Keratinocyte (primary cell): ENCODE measurements around the gene CEACAM3. TPM values are rescaled to one million over a fixed set of nuclear protein-coding genes. Genes with fewer than 3 reads are reported as not detected.

Experiments
- DNase-seq: peaks from one replicate; pipeline ENCODE4 v3.0.0-alpha.2; 2011; ENCODE audit warnings: low read depth, missing footprints, low spot score
- FAIRE-seq: peaks from 2 replicates; lab custom pipeline; 2011; peaks lifted over from hg19 to GRCh38; lab: Jason Lieb, UNC
- H2AFZ ChIP-seq: 2 replicates; pipeline ENCODE4 v1.6.0; 2012; ENCODE audit warnings: low read length, control low read depth, inconsistent platforms; ENCODE audit not compliant: control insufficient read depth
- H3K27ac ChIP-seq: 2 replicates; pipeline ENCODE4 v1.5.1; 2011; ENCODE audit warnings: low read length; ENCODE audit not compliant: control insufficient read depth, insufficient read depth
- H3K27me3 ChIP-seq: 3 replicates; pipeline ENCODE4 v1.6.0; 2011; ENCODE audit warnings: low read length; ENCODE audit not compliant: control insufficient read depth, insufficient read depth; ENCODE audit errors: extremely low read depth
- H3K36me3 ChIP-seq, 2 experiments: 2 replicates in 1 of 2; 3 replicates in 1 of 2; pipeline ENCODE4 v1.5.1; 2011; ENCODE audit warnings: low read length in 2 of 2, mild to moderate bottlenecking in 1 of 2; ENCODE audit not compliant: control insufficient read depth in 2 of 2, insufficient read depth in 2 of 2; ENCODE audit errors: extremely low read depth in 1 of 2
- H3K4me1 ChIP-seq: 3 replicates; pipeline ENCODE4 v1.5.1; 2011; ENCODE audit warnings: low read length; ENCODE audit not compliant: control insufficient read depth, insufficient read depth; ENCODE audit errors: extremely low read depth
- H3K4me2 ChIP-seq: 3 replicates; pipeline ENCODE4 v1.6.0; 2011; ENCODE audit warnings: low read depth, low read length; ENCODE audit not compliant: control insufficient read depth, insufficient read depth; ENCODE audit errors: extremely low read depth
- H3K4me3 ChIP-seq, 3 experiments: fragments of 200-600 bp in 1 of 3; sonication (generic) in 1 of 3; 2 replicates in 2 of 3; 3 replicates in 1 of 3; pipeline ENCODE4 v1.5.1; 2011 to 2016; ENCODE audit warnings: low read length in 3 of 3, mild to moderate bottlenecking in 3 of 3, control low read depth in 2 of 3, inconsistent platforms in 1 of 3, low read depth in 1 of 3, mixed read lengths in 1 of 3, mixed run types in 1 of 3, moderate library complexity in 1 of 3; ENCODE audit not compliant: control insufficient read depth in 2 of 3, insufficient read depth in 2 of 3; ENCODE audit errors: extremely low read depth in 1 of 3
- H3K79me2 ChIP-seq: 2 replicates; pipeline ENCODE4 v1.6.0; 2012; ENCODE audit warnings: low read length; ENCODE audit not compliant: control insufficient read depth, insufficient read depth
- H3K9ac ChIP-seq: 3 replicates; pipeline ENCODE4 v1.6.0; 2011; ENCODE audit warnings: low read length; ENCODE audit not compliant: control insufficient read depth, insufficient read depth; ENCODE audit errors: extremely low read depth
- H3K9me1 ChIP-seq: 3 replicates; pipeline ENCODE4 v1.6.0; 2011; ENCODE audit warnings: low read length; ENCODE audit not compliant: control insufficient read depth, insufficient read depth; ENCODE audit errors: extremely low read depth
- H3K9me3 ChIP-seq: 2 replicates; pipeline ENCODE4 v1.5.1; 2012; ENCODE audit warnings: low read depth, low read length; ENCODE audit not compliant: control insufficient read depth
- H4K20me1 ChIP-seq: 3 replicates; pipeline ENCODE4 v1.6.0; 2011; ENCODE audit warnings: low read length; ENCODE audit not compliant: control insufficient read depth, insufficient read depth; ENCODE audit errors: extremely low read depth
- EZH2 ChIP-seq: IDR thresholded peaks from one replicate; pipeline ENCODE4 v1.6.1; 2012; ENCODE audit warnings: inconsistent platforms, mild to moderate bottlenecking, low read length, moderate library complexity
- dilution Hi-C: fragments of 300-500 bp; cut with MboI; formaldehyde crosslinking; loops from one replicate; pipeline ENCODE4 v1.7.0; 2020; ENCODE audit warnings: low sequenced_read_pairs; ENCODE audit not compliant: extremely low pct_ligation_motif_present
- polyA minus RNA-seq, 3 experiments: library from RNA; depleted of rRNA, polyadenylated mRNA; stranded (reverse); fragments of >200 nt; gene quantifications; 1 replicate in 1 of 3; 2 replicates in 1 of 3; 3 replicates in 1 of 3; pipeline ENCODE4 v1.2.3, GENCODE V29; 2011
- polyA plus RNA-seq, 5 experiments: library from polyadenylated mRNA; depleted of rRNA in 3 of 5; stranded (reverse) in 3 of 5; stranded (forward) in 1 of 5; unstranded in 1 of 5; fragments of >200 nt; gene quantifications; 1 replicate in 1 of 5; 2 replicates in 3 of 5; 3 replicates in 1 of 5; pipeline versions ENCODE4 v1.2.1 to v1.2.3, GENCODE V29; 2011 to 2012; ENCODE audit warnings: missing spikeins in 2 of 5, low read depth in 1 of 5, low replicate concordance in 1 of 5
- TF ChIP-seq, protein P1 (sequence below), 3 experiments: IDR thresholded peaks in 1 of 3; conservative IDR thresholded peaks in 1 of 3; optimal IDR thresholded peaks in 1 of 3; 2 replicates in 2 of 3; 3 replicates in 1 of 3; pipeline versions ENCODE3 to v1.5.1; 2011; ENCODE audit warnings: low read length in 3 of 3, mild to moderate bottlenecking in 3 of 3, moderate library complexity in 2 of 3, control low read depth in 1 of 3, inconsistent platforms in 1 of 3; ENCODE audit not compliant: insufficient read depth in 2 of 3; ENCODE audit errors: extremely low read depth in 1 of 3

CEACAM3 gene
- polyA plus RNA-seq, result not detected in 3 replicates
- polyA plus RNA-seq (2011; ENCODE audit: low read depth), result not detected
- polyA plus RNA-seq (2011; cell fraction: cytosol; rRNA removed), result not detected in 2 replicates
- not detected in 2 replicates for polyA plus RNA-seq (2011; cell fraction: nucleus; rRNA removed)
- polyA plus RNA-seq (2012; ENCODE audit: low replicate concordance), result not detected in 2 replicates
- polyA minus RNA-seq, result not detected in 3 replicates
- polyA minus RNA-seq (2011; cell fraction: cytosol; rRNA and poly(A)+ RNA removed), result not detected
- not detected in 2 replicates for polyA minus RNA-seq (2011; cell fraction: nucleus; rRNA and poly(A)+ RNA removed)

DNA sequence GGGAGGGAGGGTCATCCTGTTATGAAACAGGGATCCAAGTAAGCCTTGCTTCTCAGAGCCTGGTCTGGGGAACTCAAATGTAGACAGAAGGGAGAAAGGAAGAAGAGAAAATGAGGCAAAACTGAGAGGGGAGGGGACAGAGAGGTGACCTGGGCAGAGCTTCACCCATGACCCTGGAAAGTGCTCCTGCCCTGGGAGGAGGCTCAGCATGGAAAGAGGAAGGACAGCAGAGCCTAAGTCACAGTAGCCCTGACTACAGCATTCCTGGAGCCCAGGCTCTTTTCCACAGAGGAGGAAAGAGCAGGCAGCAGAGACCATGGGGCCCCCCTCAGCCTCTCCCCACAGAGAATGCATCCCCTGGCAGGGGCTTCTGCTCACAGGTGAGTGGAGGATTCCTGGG lies at the start of gene CEACAM3:
TSS of gene CEACAM3 (plus strand) at position 226 of the 400 bp plus-strand sequence. CDS start at position 317, 91 bp downstream.
- Histone ChIP-seq H3K4me2 (no peak within 1 kb of the TSS), H3K9ac (no peak within 1 kb of the TSS), H3K4me1 (no peaks in the 10 kb centered on the region), H3K27me3 (peaks cover 19% of the 10 kb centered on the region), H3K36me3 (no peaks in the 10 kb centered on the region), H3K9me1 (no peaks in the 10 kb centered on the region), H3K27ac (no peak within 1 kb of the TSS), H3K9me3 (no peaks in the 10 kb centered on the region), H4K20me1 (no peaks in the 10 kb centered on the region), H3K4me3 (no peak within 1 kb of the TSS), H3K79me2 (no peaks in the 10 kb centered on the region), H2AFZ (no peak within 1 kb of the TSS)
- no peak for DNase-seq
- FAIRE-seq, result no peak
- dilution Hi-C loops, result no loop called here
- TF ChIP-seq, protein P1, sequence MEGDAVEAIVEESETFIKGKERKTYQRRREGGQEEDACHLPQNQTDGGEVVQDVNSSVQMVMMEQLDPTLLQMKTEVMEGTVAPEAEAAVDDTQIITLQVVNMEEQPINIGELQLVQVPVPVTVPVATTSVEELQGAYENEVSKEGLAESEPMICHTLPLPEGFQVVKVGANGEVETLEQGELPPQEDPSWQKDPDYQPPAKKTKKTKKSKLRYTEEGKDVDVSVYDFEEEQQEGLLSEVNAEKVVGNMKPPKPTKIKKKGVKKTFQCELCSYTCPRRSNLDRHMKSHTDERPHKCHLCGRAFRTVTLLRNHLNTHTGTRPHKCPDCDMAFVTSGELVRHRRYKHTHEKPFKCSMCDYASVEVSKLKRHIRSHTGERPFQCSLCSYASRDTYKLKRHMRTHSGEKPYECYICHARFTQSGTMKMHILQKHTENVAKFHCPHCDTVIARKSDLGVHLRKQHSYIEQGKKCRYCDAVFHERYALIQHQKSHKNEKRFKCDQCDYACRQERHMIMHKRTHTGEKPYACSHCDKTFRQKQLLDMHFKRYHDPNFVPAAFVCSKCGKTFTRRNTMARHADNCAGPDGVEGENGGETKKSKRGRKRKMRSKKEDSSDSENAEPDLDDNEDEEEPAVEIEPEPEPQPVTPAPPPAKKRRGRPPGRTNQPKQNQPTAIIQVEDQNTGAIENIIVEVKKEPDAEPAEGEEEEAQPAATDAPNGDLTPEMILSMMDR (optimal IDR thresholded peaks at IDR 0.05 in 1 of 3, IDR thresholded peaks at IDR 0.05 in 1 of 3, conservative IDR thresholded peaks at IDR 0.05 in 1 of 3; ENCODE audit: extremely low read depth in 1 of 3, insufficient read depth in 2 of 3, low read length in 3 of 3), result no peak
- no peak for TF ChIP-seq EZH2

DNA sequence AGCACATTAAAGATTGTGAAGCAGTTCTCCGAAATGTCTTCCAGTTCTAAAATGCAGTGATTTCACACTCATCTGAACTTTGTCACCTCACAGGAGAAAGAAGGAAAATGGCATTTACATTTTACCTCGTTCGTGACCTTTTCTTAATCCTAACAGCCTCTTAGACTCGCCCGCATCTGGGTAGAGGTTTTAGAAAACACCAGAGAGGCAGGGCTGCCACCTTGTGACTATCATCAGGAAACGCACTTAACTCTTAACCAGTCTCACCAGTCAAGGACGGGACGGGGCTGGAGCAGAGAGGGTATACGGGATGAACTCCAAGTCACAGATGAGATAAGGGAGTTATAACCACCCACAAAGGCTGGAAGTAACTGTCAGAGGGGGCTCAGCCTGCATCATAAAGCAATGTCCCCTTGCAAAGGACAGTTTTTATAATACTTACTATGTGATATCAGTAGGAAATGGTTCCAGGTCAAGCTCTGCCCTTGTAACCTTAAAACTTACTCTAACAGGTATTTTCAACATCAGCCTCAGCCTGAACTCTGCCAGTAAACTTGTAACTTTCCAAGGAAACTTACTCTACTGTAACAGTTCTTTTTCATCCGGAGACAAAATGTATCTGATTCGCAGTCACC lies 49.7 kb upstream of the CEACAM3 start:
- H3K9me1 ChIP-seq, result no peaks in the 10 kb centered on the region
- no peaks in the 10 kb centered on the region for H3K9me3 ChIP-seq
- TF ChIP-seq, protein P1 (optimal IDR thresholded peaks at IDR 0.05 in 1 of 3, IDR thresholded peaks at IDR 0.05 in 1 of 3, conservative IDR thresholded peaks at IDR 0.05 in 1 of 3; ENCODE audit: extremely low read depth in 1 of 3, insufficient read depth in 2 of 3, low read length in 3 of 3), result peak; percentile 69 to 80 (median 75)
- no peak for TF ChIP-seq EZH2
- FAIRE-seq (peak; percentile 80), DNase-seq (no peak)
- H2AFZ ChIP-seq, result no peak overlapping the region
- dilution Hi-C loops, result no loop called here
- H3K27me3 ChIP-seq, result peaks cover 14% of the 10 kb centered on the region
- no peak overlapping the region for H3K4me2 ChIP-seq
- H3K36me3 ChIP-seq, result no peaks in the 10 kb centered on the region
- no peaks in the 10 kb centered on the region for H3K4me1 ChIP-seq
- no peaks in the 10 kb centered on the region for H3K79me2 ChIP-seq
- H3K27ac ChIP-seq, result no peak overlapping the region
- no peak overlapping the region for H3K4me3 ChIP-seq
- no peaks in the 10 kb centered on the region for H4K20me1 ChIP-seq
- H3K9ac ChIP-seq, result no peak overlapping the region
